Cardiac fibroblast (primary cell): ENCODE results near the gene CKS2.
A peak's percentile ranks its signal among the peaks of the same experiment; 100 is the strongest.
"Not testable (repeated sequence)": the region's sequence is repeated elsewhere in the genome, so short reads cannot be mapped to it uniquely, and the experiment has no call there.

Experiments
- DNase-seq, 2 donors: peaks; one replicate each; pipeline versions ENCODE4 v3.0.0 to v3.0.0-alpha.2; 2010; ENCODE audit warnings: low read depth in 2 of 2
- H3K4me3 ChIP-seq, 2 donors: replicated peaks in 1 of 2; 1 replicate in 1 of 2; 2 replicates in 1 of 2; pipeline ENCODE4 v1.5.1; 2011; ENCODE audit warnings: low read depth in 2 of 2, low read length in 2 of 2, mild to moderate bottlenecking in 2 of 2, moderate library complexity in 1 of 2
- CTCF ChIP-seq: IDR thresholded peaks from one replicate; pipeline ENCODE4 v1.5.1; 2011; ENCODE audit warnings: low read depth, mild to moderate bottlenecking, low read length, inconsistent platforms

The CKS2 gene

GRCh38 chr9:89310475-89311345 lies at the start of gene CKS2:
Gene CKS2 (plus strand): TSS chr9:89311195. CDS start chr9:89311293, 98 bp downstream.
- peak; percentile 100 for DNase-seq
- TF ChIP-seq CTCF: no peak
- peak within 1 kb of the TSS; percentile 82 to 85 for H3K4me3 ChIP-seq

GRCh38 chr9:89273528-89274279 lies 37.3 kb upstream of the CKS2 start:
- H3K4me3 ChIP-seq: no peak overlapping the region
- no peak for TF ChIP-seq CTCF
- no peak for DNase-seq

- H3K4me3 ChIP-seq: no peak overlapping the region
- peak; percentile 77 to 98 for DNase-seq
- TF ChIP-seq CTCF: no peak
Measured at GRCh38 chr9:89274838-89275237, 36.2 kb upstream of the CKS2 start.

GRCh38 chr9:89276040-89276439 lies 35.0 kb upstream of the CKS2 start:
- H3K4me3 ChIP-seq, DNase-seq: not testable (repeated sequence)

- no peak for DNase-seq
- no peak for TF ChIP-seq CTCF
- H3K4me3 ChIP-seq: no peak overlapping the region
Measured at GRCh38 chr9:89277043-89277442, 34.0 kb upstream of the CKS2 start.

- TF ChIP-seq CTCF: no peak
- no peak overlapping the region for H3K4me3 ChIP-seq
- peak; percentile 21 to 31 for DNase-seq
Measured at GRCh38 chr9:89277454-89277853, 33.5 kb upstream of the CKS2 start.

GRCh38 chr9:89278551-89278950 lies 32.4 kb upstream of the CKS2 start:
- no peak overlapping the region for H3K4me3 ChIP-seq
- TF ChIP-seq CTCF: no peak
- DNase-seq: peak in 1 of 2 donors; percentile 17
